ENCODE results near the gene RAP1GAP2. TPM values are rescaled to one million over a fixed set of nuclear protein-coding genes. Genes with fewer than 3 reads are reported as not detected.
A peak's percentile ranks its signal among the peaks of the same experiment; 100 is the strongest.

Gene RAP1GAP2
- total and polyA plus RNA-seq, 2 of the 8 experiments (the other 6 are each of a cell fraction or from before 2014, with no cell fraction given), result 24.0 to 63.8 TPM

DNA sequence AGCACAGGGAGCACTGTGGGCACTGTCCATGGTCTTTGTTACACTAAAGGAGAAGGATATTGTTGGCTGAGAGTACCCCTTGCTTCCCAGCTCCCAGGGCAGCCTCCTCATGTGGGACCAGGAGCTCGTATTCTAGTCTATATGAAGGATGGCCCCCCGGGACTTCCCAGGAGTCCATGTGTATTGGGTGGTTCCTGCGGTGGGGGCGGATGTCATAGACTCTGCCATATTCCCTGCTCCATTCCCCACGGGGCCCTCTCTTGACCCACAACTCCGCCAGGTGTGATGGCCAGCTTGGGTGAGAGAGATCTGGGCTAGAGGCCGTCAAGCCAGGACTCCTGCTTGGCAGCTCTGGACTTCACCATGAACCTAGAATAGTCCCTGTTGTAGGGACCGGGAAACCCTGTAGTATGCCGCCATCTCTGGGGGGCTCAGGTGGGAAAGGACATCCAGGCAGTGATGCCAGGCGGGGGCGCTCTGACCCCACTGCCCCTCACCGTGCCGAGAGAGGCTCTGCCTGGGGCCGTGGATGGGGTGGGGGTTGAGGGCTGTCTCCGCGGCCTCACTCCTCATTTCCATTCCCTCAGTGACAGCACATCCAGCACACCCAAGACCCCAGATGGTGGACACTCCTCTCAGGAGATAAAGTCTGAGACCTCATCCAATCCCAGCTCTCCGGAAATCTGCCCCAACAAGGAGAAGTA lies 229.3 kb downstream of the RAP1GAP2 start (continued):
- TF ChIP-seq RAD21 (IDR thresholded peaks at IDR 0.05 in 1 of 2, conservative IDR thresholded peaks at IDR 0.05 in 1 of 2; ENCODE audit: low read depth in 2 of 2, low read length in 2 of 2) (peak; percentile 14 to 38; a peak in 2 of 4 replicates), CHD7 (IDR thresholded peaks at IDR 0.05; ENCODE audit: insufficient replicate concordance, low read length) (no peak), RFX5 (IDR thresholded peaks at IDR 0.05; ENCODE audit: borderline replicate concordance, low read depth, low read length) (no peak), BRCA1 (IDR thresholded peaks at IDR 0.05; ENCODE audit: low read depth, low read length) (no peak), NRF1 (IDR thresholded peaks at IDR 0.05; ENCODE audit: low read depth, low read length) (no peak), RXRA (IDR thresholded peaks at IDR 0.05; ENCODE audit: insufficient read depth, low read depth, low read length) (no peak), POLR2A (IDR thresholded peaks at IDR 0.05; ENCODE audit: control extremely low read depth in 1 of 2, low read depth in 2 of 2, low read length in 2 of 2) (no peak)
- TF ChIP-seq, protein P1, sequence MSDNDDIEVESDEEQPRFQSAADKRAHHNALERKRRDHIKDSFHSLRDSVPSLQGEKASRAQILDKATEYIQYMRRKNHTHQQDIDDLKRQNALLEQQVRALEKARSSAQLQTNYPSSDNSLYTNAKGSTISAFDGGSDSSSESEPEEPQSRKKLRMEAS (IDR thresholded peaks at IDR 0.05), result no peak
